ENCODE results near the gene SMC6. TPM values are rescaled to one million over a fixed set of nuclear protein-coding genes. Genes with fewer than 3 reads are reported as not detected.

The SMC6 gene
- total RNA-seq, 1 experiment from 2014 or later = 41.3 TPM

- peaks cover 4% of the 10 kb centered on the region for H3K36me3 Mint-ChIP-seq (ENCODE audit: insufficient read depth, unreplicated experiment)
- Histone ChIP-seq H3K36me3 (ENCODE audit: control insufficient read depth, insufficient read depth, low read length) (no peaks in the 10 kb centered on the region), H3K4me1 (no peaks in the 10 kb centered on the region), H3K4me3 (ENCODE audit: low read depth, low read length) (no peak overlapping the region), H3K9me3 (no peaks in the 10 kb centered on the region), H3K27me3 (replicated peaks; ENCODE audit: control insufficient read depth, insufficient read depth, low read length) (no peaks in the 10 kb centered on the region)
- ChIA-PET CTCF (interaction anchor here (0.7 to 1.7 kb wide), 8 partner anchors 13 to 273 kb away, joined by 3 to 37 read pairs (median 4); partner anchors contain the start of gene VSNL1), POLR2A (interaction anchor here (0.6 kb wide), 1 partner anchor 697 kb away, joined by 3 read pairs; no protein-coding TSS in a partner anchor)
- H3K4me1 Mint-ChIP-seq (ENCODE audit: low read depth, unreplicated experiment) = no peaks in the 10 kb centered on the region
- TF ChIP-seq CTCF (IDR thresholded peaks at IDR 0.05; ENCODE audit: insufficient read depth in 1 of 2, low read depth in 1 of 2, low read length in 1 of 2, severe bottlenecking in 1 of 2, unreplicated experiment in 1 of 2) = peak; percentile 74 to 76
- intact Hi-C loops (cut with micrococcal nuclease; ENCODE audit: unreplicated experiment) = loop anchor here (1.0 to 5.0 kb wide), 2 partner anchors 25 to 54 kb away; no protein-coding TSS in a partner anchor
- no TSS peak for BruUV-seq (replicated peaks)
- H3K27ac Mint-ChIP-seq (ENCODE audit: unreplicated experiment) = no peak overlapping the region
- H3K9me3 Mint-ChIP-seq (ENCODE audit: unreplicated experiment) = no peaks in the 10 kb centered on the region
- DNase-seq = peak in 1 of 2 experiments; percentile 69
- H3K4me3 Mint-ChIP-seq (ENCODE audit: unreplicated experiment) = no peak overlapping the region
- no peaks in the 10 kb centered on the region for H3K27me3 Mint-ChIP-seq (ENCODE audit: insufficient read depth, unreplicated experiment)
Measured at GRCh38 chr2:17646081-17646554, 107.5 kb downstream of the SMC6 start.

GRCh38 chr2:17644997-17645720 is 108.5 kb downstream of the SMC6 start:
- Histone ChIP-seq H3K4me3 (ENCODE audit: low read depth, low read length) (no peak overlapping the region), H3K9me3 (no peaks in the 10 kb centered on the region), H3K36me3 (ENCODE audit: control insufficient read depth, insufficient read depth, low read length) (no peaks in the 10 kb centered on the region), H3K4me1 (no peaks in the 10 kb centered on the region), H3K27me3 (replicated peaks; ENCODE audit: control insufficient read depth, insufficient read depth, low read length) (no peaks in the 10 kb centered on the region)
- Mint-ChIP-seq H3K4me3 (ENCODE audit: unreplicated experiment) (no peak overlapping the region), H3K4me1 (ENCODE audit: low read depth, unreplicated experiment) (no peaks in the 10 kb centered on the region), H3K9me3 (ENCODE audit: unreplicated experiment) (no peaks in the 10 kb centered on the region), H3K27me3 (ENCODE audit: insufficient read depth, unreplicated experiment) (no peaks in the 10 kb centered on the region), H3K27ac (ENCODE audit: unreplicated experiment) (no peak overlapping the region), H3K36me3 (ENCODE audit: insufficient read depth, unreplicated experiment) (peaks cover 4% of the 10 kb centered on the region)
- TF ChIP-seq CTCF (IDR thresholded peaks at IDR 0.05; ENCODE audit: insufficient read depth in 1 of 2, low read depth in 1 of 2, low read length in 1 of 2, severe bottlenecking in 1 of 2, unreplicated experiment in 1 of 2) = no peak
- intact Hi-C loops (cut with micrococcal nuclease; ENCODE audit: unreplicated experiment) = loop anchor here (5.0 kb wide), 1 partner anchor 53 kb away; no protein-coding TSS in a partner anchor
- DNase-seq = no peak
- no TSS peak for BruUV-seq (replicated peaks)
- ChIA-PET CTCF (interaction anchor here (0.8 to 1.7 kb wide), 6 partner anchors 12 to 274 kb away, joined by 3 to 37 read pairs (median 4); partner anchors contain the start of gene VSNL1), POLR2A (no interaction called here)

- Histone ChIP-seq H3K9me3 (no peaks in the 10 kb centered on the region), H3K4me1 (no peaks in the 10 kb centered on the region), H3K36me3 (ENCODE audit: control insufficient read depth, insufficient read depth, low read length) (no peaks in the 10 kb centered on the region), H3K4me3 (ENCODE audit: low read depth, low read length) (no peak overlapping the region), H3K27me3 (replicated peaks; ENCODE audit: control insufficient read depth, insufficient read depth, low read length) (no peaks in the 10 kb centered on the region)
- no peak for DNase-seq
- no TSS peak for BruUV-seq (replicated peaks)
- H3K9me3 Mint-ChIP-seq (ENCODE audit: unreplicated experiment) = no peaks in the 10 kb centered on the region
- no peaks in the 10 kb centered on the region for H3K27me3 Mint-ChIP-seq (ENCODE audit: insufficient read depth, unreplicated experiment)
- H3K27ac Mint-ChIP-seq (ENCODE audit: unreplicated experiment) = no peak overlapping the region
- H3K4me3 Mint-ChIP-seq (ENCODE audit: unreplicated experiment) = no peak overlapping the region
- TF ChIP-seq CTCF (IDR thresholded peaks at IDR 0.05; ENCODE audit: insufficient read depth in 1 of 2, low read depth in 1 of 2, low read length in 1 of 2, severe bottlenecking in 1 of 2, unreplicated experiment in 1 of 2) = no peak
- no peaks in the 10 kb centered on the region for H3K4me1 Mint-ChIP-seq (ENCODE audit: low read depth, unreplicated experiment)
- POLR2A ChIA-PET = no interaction called here
- CTCF ChIA-PET = interaction anchor here (1.0 kb wide), 1 partner anchor 28 kb away, joined by 4 read pairs; no protein-coding TSS in a partner anchor
- intact Hi-C loops (cut with micrococcal nuclease; ENCODE audit: unreplicated experiment) = no loop called here
- H3K36me3 Mint-ChIP-seq (ENCODE audit: insufficient read depth, unreplicated experiment) = peaks cover 4% of the 10 kb centered on the region
Measured at GRCh38 chr2:17643031-17643615, 110.5 kb downstream of the SMC6 start.

Measured in Caco-2 (cell line).